ENCODE measurements around the gene TMEM169.

TMEM169 gene

DNA sequence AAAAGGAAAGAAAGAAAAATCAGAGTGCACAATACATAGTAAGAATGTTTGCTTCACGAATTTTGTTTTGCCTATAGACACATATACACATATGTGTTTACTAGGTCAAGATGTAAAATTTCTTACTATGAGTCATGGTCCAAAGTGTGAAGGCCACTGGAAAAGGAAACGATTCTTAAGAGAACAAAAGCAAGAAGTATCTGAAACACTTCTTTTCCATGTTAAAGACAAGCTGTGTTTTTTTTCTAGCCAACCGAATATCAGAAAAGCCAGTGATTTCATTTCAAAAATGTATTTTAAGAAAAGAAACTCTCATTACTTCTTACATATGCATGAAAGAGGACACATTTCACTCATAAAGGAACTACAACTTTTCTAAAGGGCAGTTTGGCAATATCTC is 25.0 kb upstream of the TMEM169 start:
- Histone ChIP-seq H3K27me3 (replicated peaks in 2 of 5; ENCODE audit: control insufficient read depth in 4 of 5, insufficient read depth in 5 of 5, low read length in 4 of 5) (no peaks in the 10 kb centered on the region), H3K36me3 (ENCODE audit: control insufficient read depth in 4 of 4, insufficient read depth in 4 of 4, low read length in 3 of 4) (peaks cover 0 to 4% (median 0%) of the 10 kb centered on the region in 4 experiments), H3K9me3 (ENCODE audit: control extremely low read depth in 1 of 5, control insufficient read depth in 4 of 5, insufficient read depth in 2 of 5, low read depth in 1 of 5, low read length in 4 of 5) (no peaks in the 10 kb centered on the region), H3K4me1 (ENCODE audit: control extremely low read depth in 1 of 4, control insufficient read depth in 4 of 4, insufficient read depth in 4 of 4, low read length in 3 of 4) (peaks cover 0 to 10% (median 9%) of the 10 kb centered on the region in 4 experiments), H3K4me3 (ENCODE audit: control insufficient read depth in 1 of 7, extremely low read depth in 1 of 7, insufficient read depth in 4 of 7, low read depth in 2 of 7, low read length in 6 of 7) (no peak overlapping the region), H3K27ac (ENCODE audit: insufficient read depth in 1 of 2, low read depth in 1 of 2, low read length in 2 of 2, poor library complexity in 1 of 2, severe bottlenecking in 2 of 2) (no peak overlapping the region)
- ChIA-PET CTCF (no interaction called here), POLR2A (no interaction called here)
- 100% methylated on average over 1 of the region's 3 CpGs for WGBS (ENCODE audit: insufficient coverage)
- no peak for DNase-seq

DNA sequence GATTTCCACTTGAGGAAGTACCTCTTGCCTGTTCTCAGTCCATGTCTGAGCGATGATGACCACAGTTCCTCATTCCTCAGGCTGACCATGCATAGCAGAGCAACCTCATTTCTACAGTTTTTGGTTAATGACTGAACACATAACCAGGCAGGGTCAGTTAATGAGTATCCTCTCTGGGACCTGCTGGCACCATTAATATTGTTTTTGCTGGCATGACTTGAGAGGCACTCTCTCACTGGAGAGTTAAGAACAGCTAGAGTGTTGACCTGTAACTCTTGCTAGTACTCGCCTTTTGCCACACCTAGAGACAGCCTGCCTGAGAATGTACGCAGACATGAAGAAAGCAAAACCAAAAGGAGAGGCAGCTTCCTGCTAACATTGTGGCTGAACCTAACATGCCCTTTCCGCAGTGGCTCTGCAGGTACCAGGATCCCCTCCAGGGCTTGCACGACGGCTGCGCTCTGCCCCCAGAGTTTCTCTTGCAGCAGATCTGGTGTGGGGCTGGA is 24.0 kb upstream of the TMEM169 start:
- peak overlapping the region in 1 of 2 experiments; percentile 30 for H3K27ac ChIP-seq (ENCODE audit: insufficient read depth in 1 of 2, low read depth in 1 of 2, low read length in 2 of 2, poor library complexity in 1 of 2, severe bottlenecking in 2 of 2)
- CTCF ChIA-PET: interaction anchor here (0.9 to 2.8 kb wide), 5 partner anchors 12 to 111 kb away, joined by 3 to 12 read pairs (median 4); partner anchors contain the start of gene XRCC5
- 51% methylated on average over 4 of the region's 7 CpGs for WGBS (ENCODE audit: insufficient coverage)
- peak in 2 of 3 donors; percentile 50 to 58 for DNase-seq
- no peaks in the 10 kb centered on the region for H3K27me3 ChIP-seq (replicated peaks in 2 of 5; ENCODE audit: control insufficient read depth in 4 of 5, insufficient read depth in 5 of 5, low read length in 4 of 5)
- no peaks in the 10 kb centered on the region for H3K9me3 ChIP-seq (ENCODE audit: control extremely low read depth in 1 of 5, control insufficient read depth in 4 of 5, insufficient read depth in 2 of 5, low read depth in 1 of 5, low read length in 4 of 5)
- H3K36me3 ChIP-seq (ENCODE audit: control insufficient read depth in 4 of 4, insufficient read depth in 4 of 4, low read length in 3 of 4): peaks cover 0 to 4% (median 0%) of the 10 kb centered on the region in 4 experiments
- peaks cover 0 to 10% (median 9%) of the 10 kb centered on the region in 4 experiments for H3K4me1 ChIP-seq (ENCODE audit: control extremely low read depth in 1 of 4, control insufficient read depth in 4 of 4, insufficient read depth in 4 of 4, low read length in 3 of 4)
- peak overlapping the region in 5 of 7 experiments; percentile 19 to 68 (median 32) for H3K4me3 ChIP-seq (ENCODE audit: control insufficient read depth in 1 of 7, extremely low read depth in 1 of 7, insufficient read depth in 4 of 7, low read depth in 2 of 7, low read length in 6 of 7)
- POLR2A ChIA-PET: no interaction called here

DNA sequence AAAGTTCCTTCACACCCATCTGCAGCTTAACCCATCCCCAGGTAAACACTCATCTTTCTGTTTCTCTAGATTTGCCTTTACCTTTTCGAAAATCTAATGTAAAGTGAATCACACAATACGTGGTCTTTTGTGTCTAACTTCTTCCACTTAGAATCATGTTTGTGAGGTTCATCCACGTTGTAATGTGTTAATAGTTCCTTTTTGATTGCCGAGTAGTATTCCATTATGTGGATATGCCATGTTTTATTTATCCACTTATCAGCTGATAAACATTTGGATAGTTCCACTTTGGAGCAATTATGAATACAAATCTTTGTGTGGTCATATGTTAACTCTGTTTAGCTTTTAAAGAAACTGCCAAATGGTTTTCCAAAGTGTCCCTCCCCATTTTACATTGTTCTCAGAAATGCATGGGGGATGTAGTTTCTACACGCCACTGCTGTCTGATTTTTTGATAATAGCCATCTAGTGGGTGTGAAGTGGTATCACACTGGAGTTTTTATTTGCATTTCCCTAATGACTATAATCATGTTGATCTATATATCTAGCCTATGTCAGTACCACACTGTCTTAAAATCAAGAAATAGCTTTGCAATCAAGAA is 22.4 kb upstream of the TMEM169 start:
- POLR2A ChIA-PET: no interaction called here
- Histone ChIP-seq H3K4me1 (ENCODE audit: control extremely low read depth in 1 of 4, control insufficient read depth in 4 of 4, insufficient read depth in 4 of 4, low read length in 3 of 4) (peaks cover 0 to 10% (median 9%) of the 10 kb centered on the region in 4 experiments), H3K27me3 (replicated peaks in 2 of 5; ENCODE audit: control insufficient read depth in 4 of 5, insufficient read depth in 5 of 5, low read length in 4 of 5) (no peaks in the 10 kb centered on the region), H3K27ac (ENCODE audit: insufficient read depth in 1 of 2, low read depth in 1 of 2, low read length in 2 of 2, poor library complexity in 1 of 2, severe bottlenecking in 2 of 2) (no peak overlapping the region), H3K4me3 (ENCODE audit: control insufficient read depth in 1 of 7, extremely low read depth in 1 of 7, insufficient read depth in 4 of 7, low read depth in 2 of 7, low read length in 6 of 7) (no peak overlapping the region), H3K9me3 (ENCODE audit: control extremely low read depth in 1 of 5, control insufficient read depth in 4 of 5, insufficient read depth in 2 of 5, low read depth in 1 of 5, low read length in 4 of 5) (no peaks in the 10 kb centered on the region), H3K36me3 (ENCODE audit: control insufficient read depth in 4 of 4, insufficient read depth in 4 of 4, low read length in 3 of 4) (peaks cover 0 to 4% (median 2%) of the 10 kb centered on the region in 4 experiments)
- DNase-seq: peak in 2 of 3 donors; percentile 17 to 39
- 100% methylated on average over 2 of the region's 5 CpGs for WGBS (ENCODE audit: insufficient coverage)
- CTCF ChIA-PET: interaction anchor here (1.1 to 2.8 kb wide), 8 partner anchors 10 to 49 kb away, joined by 3 to 12 read pairs (median 4); partner anchors contain the start of genes PECR, TMEM169 and XRCC5

DNA sequence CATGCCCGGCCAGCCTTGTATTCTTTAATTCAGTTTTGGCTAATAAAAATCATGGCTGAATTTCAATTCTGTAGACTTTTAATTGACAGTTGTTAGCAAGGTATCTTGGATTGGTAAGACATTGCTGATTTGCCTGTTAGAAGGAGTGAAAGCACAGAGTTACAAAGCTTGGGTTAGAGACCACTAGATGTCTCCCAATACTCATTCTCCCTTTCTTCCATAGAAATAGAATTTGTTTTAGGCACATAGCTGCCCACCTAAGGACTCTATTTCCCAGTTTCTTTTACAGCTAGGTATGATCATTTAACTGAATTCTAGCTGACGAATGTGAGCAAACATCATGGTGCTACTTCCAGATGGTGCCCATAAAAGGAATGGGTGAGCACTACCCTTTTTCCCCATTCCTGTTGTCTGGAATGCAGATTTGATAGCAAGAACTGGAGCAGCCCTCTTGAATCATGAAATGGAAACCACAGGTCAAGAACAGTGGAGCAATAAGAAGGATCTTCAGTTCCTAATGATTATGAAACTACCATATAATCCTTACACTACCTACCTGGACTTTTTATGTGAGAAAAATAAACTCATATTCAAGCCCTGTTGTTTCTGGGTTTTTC is 17.6 kb upstream of the TMEM169 start:
- Histone ChIP-seq H3K27ac (ENCODE audit: insufficient read depth in 1 of 2, low read depth in 1 of 2, low read length in 2 of 2, poor library complexity in 1 of 2, severe bottlenecking in 2 of 2) (no peak overlapping the region), H3K27me3 (replicated peaks in 2 of 5; ENCODE audit: control insufficient read depth in 4 of 5, insufficient read depth in 5 of 5, low read length in 4 of 5) (no peaks in the 10 kb centered on the region), H3K9me3 (ENCODE audit: control extremely low read depth in 1 of 5, control insufficient read depth in 4 of 5, insufficient read depth in 2 of 5, low read depth in 1 of 5, low read length in 4 of 5) (no peaks in the 10 kb centered on the region), H3K4me1 (ENCODE audit: control extremely low read depth in 1 of 4, control insufficient read depth in 4 of 4, insufficient read depth in 4 of 4, low read length in 3 of 4) (no peaks in the 10 kb centered on the region), H3K36me3 (ENCODE audit: control insufficient read depth in 4 of 4, insufficient read depth in 4 of 4, low read length in 3 of 4) (peaks cover 0 to 14% (median 3%) of the 10 kb centered on the region in 4 experiments), H3K4me3 (ENCODE audit: control insufficient read depth in 1 of 7, extremely low read depth in 1 of 7, insufficient read depth in 4 of 7, low read depth in 2 of 7, low read length in 6 of 7) (no peak overlapping the region)
- CTCF ChIA-PET: no interaction called here
- POLR2A ChIA-PET: interaction anchor here (0.6 kb wide), 1 partner anchor 241 kb away, joined by 3 read pairs; no protein-coding TSS in a partner anchor
- no peak for DNase-seq
- 100% methylated on average over 2 of the region's 2 CpGs for WGBS (ENCODE audit: insufficient coverage)

DNA sequence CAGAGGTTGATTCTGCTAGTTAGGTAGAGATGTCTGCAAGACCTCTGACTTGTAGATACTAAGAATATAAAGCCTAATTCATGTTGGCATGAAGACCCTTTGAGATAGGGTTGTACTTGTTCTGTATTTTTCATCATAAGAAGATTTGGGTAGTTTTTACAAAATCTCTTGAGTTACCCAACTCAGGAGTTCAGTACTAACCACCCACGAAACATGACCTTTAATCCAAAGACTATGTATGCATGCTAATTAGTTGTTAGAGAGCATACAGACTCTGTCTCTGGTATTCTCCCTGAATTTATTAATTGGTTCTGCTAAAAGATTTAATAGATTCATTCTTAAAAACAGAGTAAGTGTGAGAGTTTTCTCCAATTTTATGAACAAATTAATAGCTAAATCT is 17.1 kb upstream of the TMEM169 start:
- no peak overlapping the region for H3K27ac ChIP-seq (ENCODE audit: insufficient read depth in 1 of 2, low read depth in 1 of 2, low read length in 2 of 2, poor library complexity in 1 of 2, severe bottlenecking in 2 of 2)
- ChIA-PET POLR2A (no interaction called here), CTCF (no interaction called here)
- H3K36me3 ChIP-seq (ENCODE audit: control insufficient read depth in 4 of 4, insufficient read depth in 4 of 4, low read length in 3 of 4): peaks cover 0 to 14% (median 3%) of the 10 kb centered on the region in 4 experiments
- no peaks in the 10 kb centered on the region for H3K27me3 ChIP-seq (replicated peaks in 2 of 5; ENCODE audit: control insufficient read depth in 4 of 5, insufficient read depth in 5 of 5, low read length in 4 of 5)
- no peak overlapping the region for H3K4me3 ChIP-seq (ENCODE audit: control insufficient read depth in 1 of 7, extremely low read depth in 1 of 7, insufficient read depth in 4 of 7, low read depth in 2 of 7, low read length in 6 of 7)
- H3K9me3 ChIP-seq (ENCODE audit: control extremely low read depth in 1 of 5, control insufficient read depth in 4 of 5, insufficient read depth in 2 of 5, low read depth in 1 of 5, low read length in 4 of 5): no peaks in the 10 kb centered on the region
- no peaks in the 10 kb centered on the region for H3K4me1 ChIP-seq (ENCODE audit: control extremely low read depth in 1 of 4, control insufficient read depth in 4 of 4, insufficient read depth in 4 of 4, low read length in 3 of 4)
- no peak for DNase-seq
- no CpG with 5 or more reads among the region's 1 CpG for WGBS (ENCODE audit: insufficient coverage)

DNA sequence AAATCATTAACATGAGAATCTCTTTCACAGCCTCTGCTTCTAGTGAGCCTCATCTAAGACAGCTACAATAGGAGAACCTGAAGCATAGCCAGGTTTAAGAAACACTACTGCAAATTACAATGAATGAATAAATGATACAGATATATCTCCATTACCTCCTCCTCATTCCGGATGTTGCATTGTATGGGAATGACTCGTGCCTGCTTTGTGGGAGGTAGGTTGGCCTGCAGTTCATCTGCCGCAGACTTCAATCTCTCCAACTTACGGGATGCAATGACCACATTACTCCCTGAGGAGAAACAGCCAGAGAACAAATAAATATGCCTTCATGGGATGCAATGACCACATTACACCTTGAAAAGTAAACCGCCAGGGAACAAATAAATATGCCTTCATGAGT is 15.5 kb upstream of the TMEM169 start:
- no peaks in the 10 kb centered on the region for H3K27me3 ChIP-seq (replicated peaks in 2 of 5; ENCODE audit: control insufficient read depth in 4 of 5, insufficient read depth in 5 of 5, low read length in 4 of 5)
- no peak overlapping the region for H3K4me3 ChIP-seq (ENCODE audit: control insufficient read depth in 1 of 7, extremely low read depth in 1 of 7, insufficient read depth in 4 of 7, low read depth in 2 of 7, low read length in 6 of 7)
- no peak overlapping the region for H3K27ac ChIP-seq (ENCODE audit: insufficient read depth in 1 of 2, low read depth in 1 of 2, low read length in 2 of 2, poor library complexity in 1 of 2, severe bottlenecking in 2 of 2)
- no peaks in the 10 kb centered on the region for H3K9me3 ChIP-seq (ENCODE audit: control extremely low read depth in 1 of 5, control insufficient read depth in 4 of 5, insufficient read depth in 2 of 5, low read depth in 1 of 5, low read length in 4 of 5)
- no peaks in the 10 kb centered on the region for H3K4me1 ChIP-seq (ENCODE audit: control extremely low read depth in 1 of 4, control insufficient read depth in 4 of 4, insufficient read depth in 4 of 4, low read length in 3 of 4)
- DNase-seq: no peak
- peaks cover 0 to 14% (median 3%) of the 10 kb centered on the region in 4 experiments for H3K36me3 ChIP-seq (ENCODE audit: control insufficient read depth in 4 of 4, insufficient read depth in 4 of 4, low read length in 3 of 4)
- CTCF ChIA-PET: interaction anchor here (1.5 kb wide), 1 partner anchor 15 kb away, joined by 3 read pairs; no protein-coding TSS in a partner anchor
- POLR2A ChIA-PET: no interaction called here
- WGBS (ENCODE audit: insufficient coverage): 100% methylated on average over 2 of the region's 5 CpGs

DNA sequence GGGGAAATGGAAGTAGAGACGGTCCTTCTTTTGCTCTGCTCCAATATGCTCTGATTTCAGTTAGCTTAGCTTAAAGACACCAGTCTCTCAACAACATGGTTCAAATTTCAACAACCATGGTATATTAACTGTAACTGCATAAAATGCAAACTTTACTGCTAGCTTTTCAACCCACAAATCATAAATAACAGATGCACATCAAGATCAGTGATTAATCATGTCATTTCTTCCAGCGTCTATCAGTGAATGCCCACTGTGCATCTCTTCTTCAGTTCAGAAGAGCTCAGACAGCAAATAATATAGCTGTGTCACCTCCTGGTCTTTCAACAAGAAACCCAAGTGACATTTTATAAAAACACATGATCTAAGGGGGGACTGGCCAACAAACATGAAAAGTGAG is 12.7 kb upstream of the TMEM169 start:
- POLR2A ChIA-PET: no interaction called here
- Histone ChIP-seq H3K4me3 (ENCODE audit: control insufficient read depth in 1 of 7, extremely low read depth in 1 of 7, insufficient read depth in 4 of 7, low read depth in 2 of 7, low read length in 6 of 7) (no peak overlapping the region), H3K9me3 (ENCODE audit: control extremely low read depth in 1 of 5, control insufficient read depth in 4 of 5, insufficient read depth in 2 of 5, low read depth in 1 of 5, low read length in 4 of 5) (no peaks in the 10 kb centered on the region), H3K4me1 (ENCODE audit: control extremely low read depth in 1 of 4, control insufficient read depth in 4 of 4, insufficient read depth in 4 of 4, low read length in 3 of 4) (no peaks in the 10 kb centered on the region), H3K27me3 (replicated peaks in 2 of 5; ENCODE audit: control insufficient read depth in 4 of 5, insufficient read depth in 5 of 5, low read length in 4 of 5) (no peaks in the 10 kb centered on the region), H3K36me3 (ENCODE audit: control insufficient read depth in 4 of 4, insufficient read depth in 4 of 4, low read length in 3 of 4) (peaks cover 0 to 12% (median 3%) of the 10 kb centered on the region in 4 experiments), H3K27ac (ENCODE audit: insufficient read depth in 1 of 2, low read depth in 1 of 2, low read length in 2 of 2, poor library complexity in 1 of 2, severe bottlenecking in 2 of 2) (no peak overlapping the region)
- WGBS (ENCODE audit: insufficient coverage): 89% methylated on average over 1 of the region's 2 CpGs
- CTCF ChIA-PET: interaction anchor here (1.0 kb wide), 1 partner anchor 11 kb away, joined by 4 read pairs; no protein-coding TSS in a partner anchor
- no peak for DNase-seq
